Myocyte (in vitro differentiated cells): ENCODE measurements around the gene SCGB1D2. TPM values are rescaled to one million over a fixed set of nuclear protein-coding genes. Genes with fewer than 3 reads are reported as not detected.

Experiments used
- DNase-seq: peaks from one replicate; pipeline ENCODE4 v3.0.0-alpha.2; 2012; ENCODE audit warnings: low read depth
- total RNA-seq: library from RNA; depleted of rRNA; stranded (reverse); fragments of >200 nt; gene quantifications from 2 replicates; pipeline ENCODE4 v1.2.3, GENCODE V29; 2014

The SCGB1D2 gene
- total RNA-seq, 1 donor from 2014 or later = not detected

- DNase-seq = no peak
These were observed 14.2 kb downstream of the SCGB1D2 start for GRCh38 chr11:62256281-62256680.

GRCh38 chr11:62260261-62260953 lies 18.4 kb downstream of the SCGB1D2 start:
- DNase-seq = no peak

- no peak for DNase-seq
These were observed 22.0 kb downstream of the SCGB1D2 start for GRCh38 chr11:62264004-62264403.

GRCh38 chr11:62266558-62266957 lies 24.5 kb downstream of the SCGB1D2 start:
- no peak for DNase-seq

- DNase-seq = no peak
These were observed 25.0 kb downstream of the SCGB1D2 start for GRCh38 chr11:62267050-62267449.

GRCh38 chr11:62267576-62267975 lies 25.5 kb downstream of the SCGB1D2 start:
- DNase-seq = no peak

GRCh38 chr11:62269654-62270278 lies 27.7 kb downstream of the SCGB1D2 start, which contains the start of gene SCGB2A2:
SCGB2A2 (plus strand) TSS chr11:62270158; CDS start chr11:62270217, 59 bp downstream.
- no peak for DNase-seq

GRCh38 chr11:62273284-62273683 lies 31.2 kb downstream of the SCGB1D2 start:
- no peak for DNase-seq

- DNase-seq = no peak
These were observed 31.8 kb downstream of the SCGB1D2 start for GRCh38 chr11:62273789-62274275.

GRCh38 chr11:62280452-62280851 lies 38.4 kb downstream of the SCGB1D2 start:
- DNase-seq = no peak

Other genes with a start within 250 kb of the SCGB1D2 start
- gene INCENP, start 118.2 kb upstream of the SCGB1D2 start, total RNA-seq = 11.6 and 12.3 TPM in 2 replicates
- gene SCGB1D1, start 52.0 kb upstream of the SCGB1D2 start, total RNA-seq = not detected in 2 replicates
- gene SCGB2A1, start 33.6 kb upstream of the SCGB1D2 start, total RNA-seq = not detected in 2 replicates
- not detected in 2 replicates for gene SCGB2A2, start 27.9 kb downstream of the SCGB1D2 start, total RNA-seq
- not detected in 2 replicates for gene SCGB1D4, start 56.8 kb downstream of the SCGB1D2 start, total RNA-seq
- gene ASRGL1, start 95.2 kb downstream of the SCGB1D2 start, total RNA-seq = 0.10 TPM in 1 of 2 replicates, not detected in the other
- not detected in 2 replicates for gene SCGB1A1, start 176.8 kb downstream of the SCGB1D2 start, total RNA-seq